Stimulated activated CD4-positive, alpha-beta T cell treated with anti-CD3 and anti-CD28 coated beads, TNF-alpha, amount 100 ng/mL, for 24 hours (primary cell): Measurements from ENCODE around the gene GLS2.
A peak's percentile ranks its signal among the peaks of the same experiment; 100 is the strongest.
"Not testable (repeated sequence)": the region's sequence is repeated elsewhere in the genome, so short reads cannot be mapped to it uniquely, and the experiment has no call there.

ENCODE experiments used
- DNase-seq, 3 experiments: peaks; one replicate each; pipeline ENCODE4 v3.0.0-alpha.2; 2020; ENCODE audit warnings: low read depth in 3 of 3

The GLS2 gene

GRCh38 chr12:56493409-56494105 is 5.6 kb upstream of the GLS2 start:
- DNase-seq = not testable (repeated sequence)

DNA sequence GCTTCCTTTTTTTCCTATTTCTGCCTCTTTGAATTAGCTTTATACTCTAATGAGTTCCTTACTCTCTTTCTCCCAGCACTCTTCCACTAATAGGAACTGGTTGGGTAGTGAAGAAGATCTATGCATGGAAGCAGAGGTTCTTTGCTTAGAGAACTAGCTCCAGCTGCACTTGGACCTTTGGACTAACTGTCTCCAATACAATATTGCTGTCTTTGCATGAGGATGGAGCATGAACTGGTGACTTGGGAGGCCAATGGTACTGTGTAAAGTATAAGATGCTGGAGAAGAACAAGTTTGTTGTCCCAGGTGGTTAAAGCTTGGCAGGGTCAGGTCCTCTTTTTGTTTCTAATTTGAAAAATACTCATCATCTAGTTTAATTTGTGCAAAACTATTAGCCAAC is 2.4 kb upstream of the GLS2 start:
- DNase-seq = no peak

DNA sequence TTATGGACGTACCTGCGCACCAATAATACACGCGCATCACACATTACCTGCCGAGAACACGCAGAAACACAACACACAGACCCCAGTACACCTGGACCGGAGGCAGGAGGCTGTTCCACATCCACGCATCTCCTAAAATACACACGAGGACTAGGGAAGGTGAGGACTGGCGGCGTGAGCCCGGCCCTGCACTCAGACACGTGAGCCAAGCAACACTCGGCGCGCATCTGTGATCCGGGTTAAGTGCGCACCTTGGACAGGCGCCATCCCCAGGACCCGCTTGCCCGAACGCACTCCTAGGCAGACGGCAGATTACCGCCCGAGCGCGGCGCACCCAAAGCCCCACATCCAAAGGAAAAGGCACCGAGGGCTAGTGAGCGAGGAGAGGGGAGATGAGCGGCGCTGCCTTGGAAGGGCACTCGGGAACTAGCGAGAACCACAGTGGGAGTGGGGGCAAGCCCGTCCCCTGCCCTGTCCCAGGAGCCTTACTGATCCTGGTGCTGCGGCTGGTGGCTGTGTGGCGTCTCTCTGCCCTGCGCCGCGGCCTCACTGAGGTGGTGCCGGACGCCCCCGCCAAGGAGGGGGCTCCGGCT is 417 bp downstream of the GLS2 start:
- DNase-seq = peak in 1 of 3 experiments; percentile 14

GRCh38 chr12:56486694-56487093 is 1.3 kb downstream of the GLS2 start:
- no peak for DNase-seq

GRCh38 chr12:56484566-56484965 is 3.4 kb downstream of the GLS2 start:
- DNase-seq = no peak

- DNase-seq = no peak
These were observed 8.3 kb downstream of the GLS2 start for GRCh38 chr12:56479625-56480024.

- no peak for DNase-seq
These were observed 10.3 kb downstream of the GLS2 start for GRCh38 chr12:56477521-56478225.

DNA sequence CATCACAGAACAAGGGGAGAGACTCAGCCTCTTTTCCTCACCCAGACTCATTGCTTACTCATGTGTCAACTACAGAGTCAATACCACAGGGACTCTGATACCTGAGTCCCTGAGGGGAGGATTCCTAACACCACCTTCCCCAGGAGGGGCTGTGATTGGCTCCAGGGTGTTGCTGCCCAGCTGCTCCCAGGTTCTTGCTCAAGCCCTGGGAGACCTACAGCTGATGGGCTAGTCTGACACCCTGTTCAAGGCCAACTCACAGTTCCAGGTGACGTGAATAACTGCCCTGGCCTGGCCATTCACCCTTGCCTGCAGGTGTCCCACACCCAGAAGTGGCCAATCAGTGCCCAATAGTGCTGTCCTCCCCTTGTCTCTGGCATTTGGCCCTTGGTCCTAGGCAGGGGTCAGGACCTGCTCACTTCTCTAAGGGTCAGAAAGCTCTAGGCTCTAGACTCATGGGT is 11.0 kb downstream of the GLS2 start:
- no peak for DNase-seq

DNA sequence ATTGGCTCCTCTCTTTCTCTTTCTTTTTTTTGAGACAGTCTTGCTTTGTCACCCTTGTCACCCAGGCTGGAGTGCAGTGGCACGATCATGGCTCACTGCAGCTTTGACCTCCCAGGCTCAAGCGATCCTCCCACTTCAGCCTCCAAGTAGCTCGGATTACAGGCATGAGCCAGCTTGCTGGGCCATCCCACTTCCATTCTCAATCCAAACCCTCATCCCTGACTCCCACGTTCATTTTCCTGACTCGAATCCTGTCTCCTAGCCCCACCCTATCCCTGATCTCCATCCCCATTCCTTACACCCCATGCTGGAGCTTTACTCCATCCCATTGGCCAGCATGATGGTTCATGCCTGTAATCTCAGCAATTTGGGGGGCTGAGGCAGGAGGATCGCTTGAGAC is 11.8 kb downstream of the GLS2 start:
- no peak for DNase-seq

DNA sequence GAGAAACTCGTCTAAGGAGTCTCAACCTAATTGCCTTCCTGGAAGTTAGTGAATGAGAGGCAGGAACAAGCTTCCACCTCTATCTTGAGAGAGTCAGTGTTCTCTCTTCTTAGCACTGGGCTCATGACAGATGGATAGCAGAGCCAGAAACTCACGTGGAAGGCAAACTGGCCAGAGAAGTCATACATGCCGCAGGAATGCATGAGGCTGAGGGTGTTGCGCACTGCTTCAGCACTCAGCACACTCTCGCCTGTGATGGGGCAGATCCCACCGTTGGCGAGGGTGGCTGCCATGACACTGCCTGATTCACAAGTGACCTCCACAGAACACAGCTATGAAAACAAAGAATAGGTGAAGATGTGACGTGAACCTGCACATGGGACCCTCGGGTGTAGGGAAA is 13.6 kb downstream of the GLS2 start:
- DNase-seq = no peak

DNA sequence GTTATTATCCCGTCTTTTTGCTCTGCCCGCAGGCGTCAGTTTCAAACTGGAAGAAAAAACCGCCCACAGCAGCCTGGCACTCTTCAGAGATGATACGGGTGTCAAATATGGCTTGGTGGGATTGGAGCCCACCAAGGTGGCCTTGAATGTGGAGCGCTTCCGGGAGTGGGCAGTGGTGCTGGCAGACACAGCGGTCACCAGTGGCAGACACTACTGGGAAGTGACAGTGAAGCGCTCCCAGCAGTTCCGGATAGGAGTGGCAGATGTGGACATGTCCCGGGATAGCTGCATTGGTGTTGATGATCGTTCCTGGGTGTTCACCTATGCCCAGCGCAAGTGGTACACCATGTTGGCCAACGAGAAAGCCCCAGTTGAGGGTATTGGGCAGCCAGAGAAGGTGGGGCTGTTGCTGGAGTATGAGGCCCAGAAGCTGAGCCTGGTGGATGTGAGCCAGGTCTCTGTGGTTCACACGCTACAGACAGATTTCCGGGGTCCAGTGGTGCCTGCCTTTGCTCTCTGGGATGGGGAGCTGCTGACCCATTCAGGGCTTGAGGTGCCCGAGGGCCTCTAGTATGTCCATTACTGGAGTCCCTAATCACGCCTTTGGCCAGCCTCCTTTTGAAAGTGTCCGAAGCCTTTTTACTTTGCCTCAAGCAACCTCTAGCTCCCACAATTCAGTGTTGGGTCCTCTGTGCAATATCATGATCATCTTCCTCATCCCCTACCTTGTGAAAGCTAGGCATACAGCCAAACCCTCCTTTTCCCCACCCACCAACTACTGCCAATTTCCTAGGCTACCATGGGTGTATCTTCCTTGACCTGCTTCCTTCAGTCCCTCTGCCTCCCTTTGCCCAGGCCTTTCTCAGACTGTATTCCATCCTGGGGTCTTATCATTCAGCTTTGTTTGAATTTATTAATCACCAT is 18.7 kb downstream of the GLS2 start:
- DNase-seq = no peak

DNA sequence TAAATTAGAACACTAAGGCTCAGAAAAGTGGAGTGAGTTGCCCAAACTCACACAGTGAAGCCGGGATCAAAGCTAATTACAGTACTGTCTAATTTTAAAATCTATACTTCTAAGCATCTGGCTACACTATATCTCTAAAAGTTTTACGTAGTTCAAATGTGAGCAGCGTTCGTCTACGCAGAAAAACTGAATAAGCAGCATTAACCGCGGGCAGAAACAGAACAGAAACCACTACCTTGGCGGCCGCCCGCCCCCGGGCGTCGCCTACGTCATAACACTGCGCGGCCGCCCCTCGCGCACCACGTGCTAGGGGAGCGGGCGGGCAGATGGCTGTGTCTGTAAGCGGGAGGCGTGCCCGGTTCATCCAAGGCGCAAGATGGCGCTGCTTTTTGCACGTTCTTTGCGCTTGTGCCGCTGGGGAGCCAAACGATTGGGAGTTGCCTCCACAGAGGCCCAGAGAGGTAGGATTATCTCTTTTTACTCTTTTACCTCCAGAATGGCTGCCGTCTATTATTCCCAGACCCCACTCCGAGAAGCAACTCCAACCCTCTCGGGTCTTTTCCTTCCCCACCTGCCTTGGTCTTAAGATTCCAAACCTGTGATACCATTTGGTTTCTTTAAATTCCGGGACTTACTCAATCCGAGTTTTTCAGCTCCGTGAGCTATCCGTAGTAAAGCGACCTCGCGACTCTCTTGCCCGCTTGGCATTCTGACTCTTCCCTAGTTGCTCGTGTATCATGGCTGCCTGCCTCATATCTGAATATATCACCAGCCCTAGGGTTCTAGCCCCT is 19.6 kb downstream of the GLS2 start, which contains the start of gene SPRYD4:
Gene SPRYD4, plus strand, starts transcription at position 363 of the 791 bp plus-strand sequence. Its CDS starts 14 bp downstream, at position 377.
- DNase-seq = peak; percentile 87 to 91 (median 88)

DNA sequence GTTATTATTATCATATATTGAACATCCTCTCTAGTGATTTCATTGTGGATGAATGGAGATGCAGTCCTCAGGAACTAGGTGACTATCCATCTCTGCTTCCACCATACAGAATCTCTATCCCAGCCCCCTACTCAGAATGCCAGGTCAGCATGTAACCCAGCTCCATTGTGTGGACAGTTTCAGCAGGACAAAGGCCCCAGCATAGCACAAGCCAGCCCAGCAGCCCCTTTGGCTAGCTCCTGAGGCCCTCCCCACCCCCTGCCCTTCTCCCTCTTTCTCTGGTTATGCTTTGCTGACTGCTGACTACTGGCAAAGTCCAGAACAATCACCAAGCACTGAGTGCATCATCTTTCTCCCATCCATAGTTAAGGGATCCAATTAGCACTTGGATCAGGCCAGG is 25.4 kb downstream of the GLS2 start:
- DNase-seq = no peak

DNA sequence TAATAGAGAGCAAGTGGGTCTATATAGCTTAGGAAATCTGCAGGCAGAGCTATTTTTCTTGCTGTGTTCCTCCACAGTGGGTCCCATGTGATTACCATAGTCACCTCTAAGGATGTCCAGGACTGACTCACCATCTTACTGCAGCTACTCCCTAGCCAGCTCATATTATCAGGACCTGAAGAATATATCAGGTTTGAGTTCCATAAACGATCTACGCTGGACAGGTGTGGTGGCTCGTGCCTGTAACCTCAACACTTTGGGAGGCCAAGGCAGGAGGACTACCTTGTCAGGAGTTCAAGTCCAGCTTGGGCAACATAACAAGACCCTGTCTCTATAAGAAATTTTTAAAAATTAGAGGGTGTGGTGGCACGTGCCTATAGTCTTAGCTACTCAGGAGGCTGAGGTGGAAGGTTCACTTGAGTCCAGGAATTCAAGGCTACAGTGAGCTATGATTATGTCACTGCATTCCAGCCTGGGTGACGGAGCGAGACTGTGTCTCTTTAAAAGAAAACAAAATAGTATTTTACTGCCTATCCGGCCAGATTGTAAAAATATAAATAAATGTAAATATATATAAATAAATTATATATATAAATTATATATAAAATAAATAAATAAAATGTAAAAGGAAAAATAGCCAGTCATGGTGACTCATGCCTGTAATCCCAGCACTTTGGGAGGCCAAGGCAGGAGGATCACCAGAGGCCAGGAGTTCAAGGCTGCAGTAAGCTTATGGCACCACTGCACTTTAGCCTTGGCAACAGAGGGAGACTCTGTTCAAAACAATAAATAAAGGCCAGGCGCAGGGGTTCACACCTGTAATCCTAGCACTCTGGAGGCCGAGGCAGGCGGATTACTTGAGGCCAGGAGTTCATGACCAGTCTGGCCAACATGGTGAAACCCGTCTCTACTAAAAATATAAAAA is 26.5 kb downstream of the GLS2 start:
- DNase-seq = no peak

DNA sequence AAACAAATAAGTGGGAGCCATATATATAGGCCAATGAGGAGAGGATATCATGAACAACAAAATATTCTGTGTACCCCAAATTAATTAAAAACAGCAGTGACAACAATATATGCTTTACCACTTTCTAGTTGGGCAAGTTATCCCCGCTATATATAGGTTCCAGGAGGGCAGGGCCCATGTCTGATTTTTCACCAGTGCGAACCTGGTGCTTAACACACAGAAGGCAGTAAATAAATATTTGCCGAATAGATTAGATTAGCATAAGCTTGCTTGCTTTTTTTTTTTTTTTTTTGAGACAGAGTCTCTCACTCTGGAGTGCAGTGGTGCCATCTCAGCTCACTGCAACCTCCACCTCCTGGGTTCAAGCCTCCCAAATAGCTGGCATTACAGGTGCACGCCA is 30.1 kb downstream of the GLS2 start:
- no peak for DNase-seq

- no peak for DNase-seq
These were observed 33.4 kb downstream of the GLS2 start, which contains the start of gene MIP for GRCh38 chr12:56454557-56454956. Gene MIP, minus strand, starts transcription at chr12:56454657. Its CDS starts 44 bp downstream, at chr12:56454613.

- DNase-seq = no peak
These were observed 36.8 kb downstream of the GLS2 start for GRCh38 chr12:56451147-56451546.

DNA sequence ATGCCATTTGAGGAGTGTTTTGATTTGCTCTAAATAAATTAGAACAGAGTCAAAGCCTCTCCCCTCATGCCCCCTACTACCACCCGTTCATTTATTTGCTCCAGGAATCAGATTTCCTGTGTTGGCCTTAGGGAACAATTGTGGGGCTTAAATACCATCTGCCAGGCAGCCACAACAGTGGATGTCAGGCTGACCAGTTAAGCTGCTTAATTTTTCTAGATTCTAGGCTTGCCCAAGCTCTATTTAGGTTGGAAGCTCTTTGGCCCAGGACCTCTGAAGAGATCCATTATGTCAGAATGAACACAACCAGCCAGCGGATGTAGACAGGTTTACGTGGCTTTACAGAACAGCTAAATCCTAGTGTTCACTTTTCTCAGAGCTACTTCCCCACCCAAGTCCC is 37.7 kb downstream of the GLS2 start:
- DNase-seq = no peak

DNA sequence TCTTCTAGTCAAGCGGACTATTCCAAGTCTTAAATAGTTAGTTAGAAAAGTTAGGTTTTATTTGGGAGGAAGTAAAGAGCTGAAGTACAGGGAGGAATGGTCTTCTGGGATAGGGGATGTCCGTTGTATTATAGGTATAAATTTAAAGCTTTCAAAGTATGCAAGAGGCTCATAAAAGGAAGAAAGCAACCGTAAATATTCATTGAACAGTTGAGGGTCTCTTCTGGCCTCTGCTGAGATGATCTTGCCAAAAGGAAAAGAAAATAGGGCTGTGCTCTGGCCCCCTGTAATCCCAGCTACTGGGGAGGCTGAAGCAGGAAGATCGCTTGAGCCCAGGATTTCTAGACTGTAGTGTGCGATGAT is 38.4 kb downstream of the GLS2 start:
- DNase-seq = no peak
